Measurements from ENCODE around the gene MBD4. TPM values are rescaled to one million over a fixed set of nuclear protein-coding genes. Genes with fewer than 3 reads are reported as not detected.
A peak's percentile ranks its signal among the peaks of the same experiment; 100 is the strongest.

Gene MBD4
- polyA plus RNA-seq, 3 donors: 25.6 to 31.5 (median 30.1) TPM

GRCh38 chr3:129487183-129487867 is 47.6 kb upstream of the MBD4 start:
- Mint-ChIP-seq H3K27me3 (ENCODE audit: low read depth in 3 of 3) (peaks cover 0 to 1% (median 0%) of the 10 kb centered on the region in 3 donors), H3K9me3 (peaks cover 0 to 3% (median 0%) of the 10 kb centered on the region in 7 donors), H3K27ac (peak overlapping the region in 5 of 7 donors; percentile 15 to 90 (median 70)), H3K36me3 (peaks cover 30 to 37% of the 10 kb centered on the region in 2 donors), H3K4me1 (peaks cover 57% of the 10 kb centered on the region), H3K4me3 (no peak overlapping the region)
- Histone ChIP-seq H3K79me2 (ENCODE audit: insufficient read depth, low read length) (no peaks in the 10 kb centered on the region), H3K4me3 (replicated peaks in 1 of 3; ENCODE audit: low read depth in 2 of 3, low read length in 3 of 3) (no peak overlapping the region), H3K9me3 (replicated peaks in 1 of 2; ENCODE audit: control insufficient read depth in 1 of 2, insufficient read depth in 1 of 2, low read length in 2 of 2) (no peaks in the 10 kb centered on the region), H3K9ac (ENCODE audit: insufficient read depth, low read length, poor library complexity, severe bottlenecking) (no peak overlapping the region), H4K20me1 (ENCODE audit: insufficient read depth, low read length) (no peaks in the 10 kb centered on the region), H3K4me1 (ENCODE audit: control insufficient read depth in 1 of 2, insufficient read depth in 2 of 2, low read length in 2 of 2) (peaks cover 54 to 59% of the 10 kb centered on the region in 2 donors), H3K4me2 (replicated peaks; ENCODE audit: extremely low read depth, low read length, poor library complexity, severe bottlenecking) (no peak overlapping the region), H3K36me3 (replicated peaks in 1 of 2; ENCODE audit: control insufficient read depth in 1 of 2, insufficient read depth in 2 of 2, low read length in 2 of 2) (peaks cover 5 to 28% of the 10 kb centered on the region in 2 donors), H3K27me3 (ENCODE audit: control insufficient read depth in 2 of 2, insufficient read depth in 2 of 2, low read length in 2 of 2) (no peaks in the 10 kb centered on the region), H3K27ac (ENCODE audit: low read depth in 1 of 2, low read length in 2 of 2) (peak overlapping the region in 1 of 2 donors; percentile 71), H2AFZ (ENCODE audit: insufficient read depth, low read depth, low read length, poor library complexity, severe bottlenecking) (no peak overlapping the region)
- TF ChIP-seq CTCF (IDR thresholded peaks at IDR 0.05): no peak
- intact Hi-C loops (cut with micrococcal nuclease): loop anchor here in 1 of 2 donors (5.0 to 10.0 kb wide), 2 partner anchors 335 to 447 kb away; no protein-coding TSS in a partner anchor
- no peak for DNase-seq
- WGBS (ENCODE audit: insufficient coverage): 91% methylated on average over 9 of the region's 13 CpGs

- DNase-seq: no peak
- peaks cover 30 to 36% of the 10 kb centered on the region in 2 donors for H3K36me3 Mint-ChIP-seq
- H3K9me3 ChIP-seq (replicated peaks in 1 of 2; ENCODE audit: control insufficient read depth in 1 of 2, insufficient read depth in 1 of 2, low read length in 2 of 2): no peaks in the 10 kb centered on the region
- peak overlapping the region; percentile 44 for H2AFZ ChIP-seq (ENCODE audit: insufficient read depth, low read depth, low read length, poor library complexity, severe bottlenecking)
- 100% methylated on average over 1 of the region's 2 CpGs for WGBS (ENCODE audit: insufficient coverage)
- H3K9ac ChIP-seq (ENCODE audit: insufficient read depth, low read length, poor library complexity, severe bottlenecking): no peak overlapping the region
- H3K27ac Mint-ChIP-seq: peak overlapping the region; percentile 25 to 90 (median 58)
- TF ChIP-seq CTCF (IDR thresholded peaks at IDR 0.05): no peak
- intact Hi-C loops (cut with micrococcal nuclease): loop anchor here in 1 of 2 donors (5.0 to 10.0 kb wide), 2 partner anchors 336 to 448 kb away; no protein-coding TSS in a partner anchor
- H3K27ac ChIP-seq (ENCODE audit: low read depth in 1 of 2, low read length in 2 of 2): peak overlapping the region in 1 of 2 donors; percentile 71
- H3K9me3 Mint-ChIP-seq: peaks cover 0 to 3% (median 0%) of the 10 kb centered on the region in 7 donors
- H3K36me3 ChIP-seq (replicated peaks in 1 of 2; ENCODE audit: control insufficient read depth in 1 of 2, insufficient read depth in 2 of 2, low read length in 2 of 2): peaks cover 5 to 28% of the 10 kb centered on the region in 2 donors
- H3K4me3 ChIP-seq (replicated peaks in 1 of 3; ENCODE audit: low read depth in 2 of 3, low read length in 3 of 3): no peak overlapping the region
- no peaks in the 10 kb centered on the region for H3K79me2 ChIP-seq (ENCODE audit: insufficient read depth, low read length)
- H3K27me3 Mint-ChIP-seq (ENCODE audit: low read depth in 3 of 3): peaks cover 0 to 1% (median 0%) of the 10 kb centered on the region in 3 donors
- no peaks in the 10 kb centered on the region for H4K20me1 ChIP-seq (ENCODE audit: insufficient read depth, low read length)
- no peaks in the 10 kb centered on the region for H3K27me3 ChIP-seq (ENCODE audit: control insufficient read depth in 2 of 2, insufficient read depth in 2 of 2, low read length in 2 of 2)
- peaks cover 54 to 59% of the 10 kb centered on the region in 2 donors for H3K4me1 ChIP-seq (ENCODE audit: control insufficient read depth in 1 of 2, insufficient read depth in 2 of 2, low read length in 2 of 2)
- no peak overlapping the region for H3K4me3 Mint-ChIP-seq
- H3K4me2 ChIP-seq (replicated peaks; ENCODE audit: extremely low read depth, low read length, poor library complexity, severe bottlenecking): peak overlapping the region; percentile 4
- peaks cover 62% of the 10 kb centered on the region for H3K4me1 Mint-ChIP-seq
Observed at GRCh38 chr3:129486664-129487035, 46.9 kb upstream of the MBD4 start.

Data from CD14-positive monocyte (primary cell).